A673 (cell line): ENCODE data around the gene IGSF11. TPM values are rescaled to one million over a fixed set of nuclear protein-coding genes. Genes with fewer than 3 reads are reported as not detected.
A peak's percentile ranks its signal among the peaks of the same experiment; 100 is the strongest.

ENCODE experiments used
- BruUV-seq: library from RNA; stranded (reverse); fragments of 400-500 nt; replicated peaks from 2 replicates; lab custom pipeline; 2021; lab: Mats Ljungman, UMichigan
- CTCF ChIA-PET: fragments of 300-600 bp; sonication (Branson Sonifier 250); formaldehyde crosslinking; loops from one replicate; lab custom pipeline; 2022; ENCODE audit warnings: antibody characterized with exemption; lab: Charles Lee
- POLR2A ChIA-PET: fragments of 300-600 bp; sonication (Branson Sonifier 250); formaldehyde crosslinking; loops from one replicate; lab custom pipeline; 2022; ENCODE audit warnings: antibody characterized with exemption; ENCODE audit not compliant: low non-redundant PET; lab: Charles Lee
- DNase-seq: peaks from one replicate; pipeline ENCODE4 v3.0.0-alpha.2; 2015; ENCODE audit warnings: low spot score
- H3K27ac ChIP-seq: fragments of 200-600 bp; sonication (generic); 2 replicates; pipeline ENCODE4 v1.5.1; 2016; ENCODE audit warnings: mixed run types, low read depth, mild to moderate bottlenecking, mixed read lengths, antibody characterized with exemption, low read length; ENCODE audit not compliant: poor library complexity, severe bottlenecking
- H3K27me3 ChIP-seq: fragments of 200-600 bp; sonication (generic); replicated peaks from 2 replicates; pipeline ENCODE4 v1.6.1; 2017; ENCODE audit warnings: mixed run types, low read depth, mild to moderate bottlenecking, mixed read lengths, antibody characterized with exemption, low read length; ENCODE audit not compliant: insufficient read depth, poor library complexity
- H3K36me3 ChIP-seq: fragments of 200-600 bp; sonication (generic); 2 replicates; pipeline ENCODE4 v1.6.1; 2016; ENCODE audit warnings: mixed run types, mild to moderate bottlenecking, mixed read lengths, antibody characterized with exemption, low read length; ENCODE audit not compliant: insufficient read depth, poor library complexity, severe bottlenecking
- H3K4me1 ChIP-seq: fragments of 200-600 bp; sonication (generic); 2 replicates; pipeline ENCODE4 v1.6.1; 2017; ENCODE audit warnings: mixed run types, mild to moderate bottlenecking, mixed read lengths, antibody characterized with exemption, low read length; ENCODE audit not compliant: insufficient read depth, poor library complexity, severe bottlenecking
- H3K4me3 ChIP-seq: fragments of 200-600 bp; sonication (generic); 2 replicates; pipeline ENCODE4 v1.5.1; 2016; ENCODE audit warnings: low read depth, mixed run types, mild to moderate bottlenecking, mixed read lengths, low read length; ENCODE audit not compliant: poor library complexity, severe bottlenecking
- H3K9me3 ChIP-seq: fragments of 200-600 bp; sonication (generic); 2 replicates; pipeline ENCODE4 v1.6.1; 2016; ENCODE audit warnings: mixed run types, low read depth, mild to moderate bottlenecking, mixed read lengths, antibody characterized with exemption, low read length; ENCODE audit not compliant: poor library complexity, severe bottlenecking
- CTCF ChIP-seq: fragments of 300-800, 200-600 bp; sonication (generic); conservative IDR thresholded peaks from 2 replicates; pipeline ENCODE4 v1.5.1; 2017; ENCODE audit warnings: low read depth, mild to moderate bottlenecking, antibody characterized with exemption, low read length, moderate library complexity, mixed read lengths
- EZH2 ChIP-seq: fragments of 200-600 bp; sonication (generic); IDR thresholded peaks from 2 replicates; pipeline ENCODE4 v1.6.1; 2017; ENCODE audit warnings: borderline replicate concordance, low read depth, mild to moderate bottlenecking, mixed read lengths, antibody characterized with exemption, low read length; ENCODE audit not compliant: poor library complexity, severe bottlenecking
- intact Hi-C: fragments of 100-400 bp; cut with micrococcal nuclease; formaldehyde crosslinking; loops from one replicate; pipeline ENCODE4 v1.10.0; 2022; ENCODE audit not compliant: unreplicated experiment
- total RNA-seq: library from RNA; stranded (reverse); gene quantifications from 2 replicates; pipeline ENCODE4 v1.2.3, GENCODE V29; 2021

Gene IGSF11
- total RNA-seq, 1 experiment from 2014 or later, result not detected

GRCh38 chr3:118966700-118967099, 67.9 kb downstream of the IGSF11 start:
- POLR2A ChIA-PET, result no interaction called here
- H3K27ac ChIP-seq, result no peak overlapping the region
- no peaks in the 10 kb centered on the region for H3K4me1 ChIP-seq
- TF ChIP-seq CTCF (no peak), EZH2 (no peak)
- DNase-seq, result no peak
- no peaks in the 10 kb centered on the region for H3K9me3 ChIP-seq
- H3K27me3 ChIP-seq, result peaks cover 4% of the 10 kb centered on the region
- BruUV-seq, result no TSS peak
- H3K36me3 ChIP-seq, result no peaks in the 10 kb centered on the region
- CTCF ChIA-PET, result no interaction called here
- intact Hi-C loops, result no loop called here
- no peak overlapping the region for H3K4me3 ChIP-seq

GRCh38 chr3:118963711-118964110, 70.9 kb downstream of the IGSF11 start:
- intact Hi-C loops, result no loop called here
- CTCF ChIA-PET, result no interaction called here
- TF ChIP-seq EZH2, result no peak
- H3K36me3 ChIP-seq, result no peaks in the 10 kb centered on the region
- no peak for DNase-seq
- no peaks in the 10 kb centered on the region for H3K27me3 ChIP-seq
- BruUV-seq, result no TSS peak
- H3K9me3 ChIP-seq, result no peaks in the 10 kb centered on the region
- no peaks in the 10 kb centered on the region for H3K4me1 ChIP-seq
- no peak overlapping the region for H3K4me3 ChIP-seq
- POLR2A ChIA-PET, result no interaction called here
- no peak overlapping the region for H3K27ac ChIP-seq

GRCh38 chr3:118960876-118961450, 73.7 kb downstream of the IGSF11 start:
- Histone ChIP-seq H3K27me3 (no peaks in the 10 kb centered on the region), H3K9me3 (no peaks in the 10 kb centered on the region), H3K4me3 (no peak overlapping the region), H3K27ac (no peak overlapping the region), H3K4me1 (no peaks in the 10 kb centered on the region), H3K36me3 (no peaks in the 10 kb centered on the region)
- BruUV-seq, result no TSS peak
- CTCF ChIA-PET, result no interaction called here
- POLR2A ChIA-PET, result no interaction called here
- TF ChIP-seq EZH2 (no peak), CTCF (no peak)
- peak; percentile 26 for DNase-seq
- intact Hi-C loops, result no loop called here
